Globus pallidus (tissue), 1 donor: ENCODE measurements around the gene PLOD1.
"Not testable (repeated sequence)": the region's sequence is repeated elsewhere in the genome, so short reads cannot be mapped to it uniquely, and the experiment has no call there.

Experiments
- DNase-seq: peaks from one replicate; pipeline ENCODE4 v3.0.0-alpha.2; 2015; ENCODE audit warnings: low spot score

PLOD1 gene

GRCh38 chr1:11934302-11935056, at the start of gene PLOD1:
TSS of gene PLOD1 (plus strand) at chr1:11934717. CDS start at chr1:11934780, 63 bp downstream.
- DNase-seq, result peak; percentile 83

GRCh38 chr1:11885916-11886315, 48.6 kb upstream of the PLOD1 start:
- no peak for DNase-seq

GRCh38 chr1:11886986-11887665, 47.4 kb upstream of the PLOD1 start:
- DNase-seq, result no peak

GRCh38 chr1:11887666-11888007, 46.9 kb upstream of the PLOD1 start:
- DNase-seq, result no peak

GRCh38 chr1:11888206-11888876, 46.2 kb upstream of the PLOD1 start:
- no peak for DNase-seq

- DNase-seq, result no peak
Measured at GRCh38 chr1:11888877-11889208, 45.7 kb upstream of the PLOD1 start.

- DNase-seq, result no peak
Measured at GRCh38 chr1:11891433-11892186, 42.9 kb upstream of the PLOD1 start.

GRCh38 chr1:11893907-11894251, 40.6 kb upstream of the PLOD1 start:
- no peak for DNase-seq

GRCh38 chr1:11894501-11894900, 40.0 kb upstream of the PLOD1 start:
- not testable (repeated sequence) for DNase-seq

GRCh38 chr1:11898086-11898785, 36.3 kb upstream of the PLOD1 start:
- no peak for DNase-seq

- DNase-seq, result no peak
Measured at GRCh38 chr1:11898831-11899467, 35.6 kb upstream of the PLOD1 start.

GRCh38 chr1:11901446-11901845, 33.1 kb upstream of the PLOD1 start:
- not testable (repeated sequence) for DNase-seq

GRCh38 chr1:11903210-11903609, 31.3 kb upstream of the PLOD1 start:
- DNase-seq, result no peak

- not testable (repeated sequence) for DNase-seq
Measured at GRCh38 chr1:11904156-11904555, 30.4 kb upstream of the PLOD1 start.

- DNase-seq, result no peak
Measured at GRCh38 chr1:11904978-11905377, 29.5 kb upstream of the PLOD1 start.

GRCh38 chr1:11906870-11907269, 27.6 kb upstream of the PLOD1 start:
- no peak for DNase-seq

- peak; percentile 93 for DNase-seq
Measured at GRCh38 chr1:11907275-11908094, 27.0 kb upstream of the PLOD1 start.

- peak; percentile 93 for DNase-seq
Measured at GRCh38 chr1:11908095-11908675, 26.3 kb upstream of the PLOD1 start.

- not testable (repeated sequence) for DNase-seq
Measured at GRCh38 chr1:11910914-11911228, 23.6 kb upstream of the PLOD1 start.

GRCh38 chr1:11912000-11912399, 22.5 kb upstream of the PLOD1 start:
- no peak for DNase-seq
